PC-3 (cell line): ENCODE results near the gene EXOSC5. TPM values are rescaled to one million over a fixed set of nuclear protein-coding genes. Genes with fewer than 3 reads are reported as not detected.
A peak's percentile ranks its signal among the peaks of the same experiment; 100 is the strongest.

Experiments used
- ATAC-seq: fragments of 200-7000 bp; cut with Tn5 transposase; 2 replicates; pipeline ENCODE4 v1.9.1; 2020; ENCODE audit warnings: mild to moderate bottlenecking, moderate library complexity
- BruUV-seq: library from RNA; stranded (reverse); fragments of 400-500 nt; replicated peaks from 2 replicates; lab custom pipeline; 2021; lab: Mats Ljungman, UMichigan
- CTCF ChIA-PET: fragments of 300-600 bp; sonication (Branson Sonifier 250); formaldehyde crosslinking; loops from one replicate; lab custom pipeline; 2022; ENCODE audit warnings: antibody characterized with exemption; lab: Charles Lee
- POLR2A ChIA-PET: fragments of 300-600 bp; sonication (Branson Sonifier 250); formaldehyde crosslinking; loops from one replicate; lab custom pipeline; 2022; ENCODE audit warnings: antibody characterized with exemption; ENCODE audit not compliant: unreplicated experiment; lab: Charles Lee
- DNase-seq: peaks from one replicate; pipeline ENCODE4 v3.0.0-alpha.2; 2015
- H2AFZ ChIP-seq: fragments of 300-600 bp; sonication (generic); 2 replicates; pipeline ENCODE4 v1.6.0; 2016; ENCODE audit warnings: antibody characterized with exemption, low read length
- H3F3A ChIP-seq: fragments of 300-600 bp; sonication (generic); one replicate; pipeline ENCODE4 v1.6.0; 2017; ENCODE audit warnings: antibody characterized with exemption, low read length, control low read depth, mild to moderate bottlenecking; ENCODE audit not compliant: unreplicated experiment
- H3K27ac ChIP-seq: fragments of 300-600 bp; sonication (generic); 2 replicates; pipeline ENCODE4 v1.5.1; 2016; ENCODE audit warnings: mild to moderate bottlenecking, low read length
- H3K27me3 ChIP-seq: fragments of 300-600 bp; sonication (generic); 2 replicates; pipeline ENCODE4 v1.6.1; 2016; ENCODE audit warnings: low read length, mixed read lengths
- H3K36me3 ChIP-seq: fragments of 300-600 bp; sonication (generic); 2 replicates; pipeline ENCODE4 v1.6.1; 2016; ENCODE audit warnings: low read depth, mixed run types, low read length, mixed read lengths
- H3K4me1 ChIP-seq: fragments of 300-600 bp; sonication (generic); 2 replicates; pipeline ENCODE4 v1.5.1; 2016; ENCODE audit warnings: low read length; ENCODE audit not compliant: insufficient read depth
- H3K4me2 ChIP-seq: fragments of 300-600 bp; sonication (generic); 2 replicates; pipeline ENCODE4 v1.6.0; 2016; ENCODE audit warnings: low read length
- H3K4me3 ChIP-seq: fragments of 300-600 bp; sonication (generic); 2 replicates; pipeline ENCODE4 v1.5.1; 2016; ENCODE audit warnings: mild to moderate bottlenecking, low read length, mixed read lengths
- H3K79me2 ChIP-seq: fragments of 300-600 bp; sonication (generic); 2 replicates; pipeline ENCODE4 v1.6.1; 2017; ENCODE audit warnings: low read length, mixed read lengths
- H3K9ac ChIP-seq: fragments of 300-600 bp; sonication (generic); 2 replicates; pipeline ENCODE4 v1.6.0; 2016; ENCODE audit warnings: mild to moderate bottlenecking, low read length
- H3K9me2 ChIP-seq: fragments of 300-600 bp; sonication (generic); replicated peaks from 2 replicates; pipeline ENCODE4 v1.6.1; 2016; ENCODE audit warnings: mixed run types, low read length, mixed read lengths
- H3K9me3 ChIP-seq: fragments of 300-600 bp; sonication (generic); 2 replicates; pipeline ENCODE4 v1.6.1; 2016; ENCODE audit warnings: low read length, mixed read lengths
- H4K20me1 ChIP-seq: fragments of 300-600 bp; sonication (generic); 2 replicates; pipeline ENCODE4 v1.6.1; 2016; ENCODE audit warnings: low read length, mixed read lengths
- CTCF ChIP-seq: fragments of 300-600 bp; sonication (generic); conservative IDR thresholded peaks from 2 replicates; pipeline ENCODE4 v1.5.1; 2017; ENCODE audit warnings: antibody characterized with exemption, low read depth, mild to moderate bottlenecking, low read length
- EZH2 ChIP-seq: fragments of 300-600 bp; sonication (generic); IDR thresholded peaks from one replicate; pipeline ENCODE4 v1.6.1; 2017; ENCODE audit warnings: antibody characterized with exemption, mild to moderate bottlenecking, low read length; ENCODE audit not compliant: unreplicated experiment
- EZH2phosphoT487 ChIP-seq: fragments of 300-600 bp; sonication (generic); IDR thresholded peaks from 2 replicates; pipeline ENCODE4 v1.6.1; 2018; ENCODE audit warnings: mild to moderate bottlenecking, antibody characterized with exemption, low read length, borderline replicate concordance
- intact Hi-C: fragments of 100-400 bp; cut with micrococcal nuclease; formaldehyde crosslinking; loops from 2 replicates; pipeline ENCODE4 v1.9.0; 2023
- total RNA-seq: library from RNA; depleted of rRNA; stranded (reverse); fragments of >200 nt; gene quantifications from 2 replicates; pipeline ENCODE4 v1.2.3, GENCODE V29; 2014; rRNA removed

The EXOSC5 gene
- total RNA-seq, 1 experiment from 2014 or later, result 40.8 TPM

GRCh38 chr19:41341669-41342490 is 55.3 kb downstream of the EXOSC5 start:
- CTCF ChIA-PET, result interaction anchor here (0.7 kb wide), 1 partner anchor 683 kb away, joined by 15 read pairs; no protein-coding TSS in a partner anchor
- no peaks in the 10 kb centered on the region for H3K27me3 ChIP-seq
- no peak overlapping the region for H2AFZ ChIP-seq
- H3K27ac ChIP-seq, result no peak overlapping the region
- no peaks in the 10 kb centered on the region for H3K9me2 ChIP-seq
- intact Hi-C loops, result no loop called here
- ATAC-seq, result no peak
- H4K20me1 ChIP-seq, result no peaks in the 10 kb centered on the region
- H3K36me3 ChIP-seq, result 0 out of 2 replicates have a peak, but pooled peaks cover 4% of the 10 kb centered on the region
- H3K9me3 ChIP-seq, result no peaks in the 10 kb centered on the region
- no peaks in the 10 kb centered on the region for H3F3A ChIP-seq
- H3K4me3 ChIP-seq, result no peak overlapping the region
- no peaks in the 10 kb centered on the region for H3K4me1 ChIP-seq
- no peaks in the 10 kb centered on the region for H3K79me2 ChIP-seq
- BruUV-seq, result no TSS peak
- POLR2A ChIA-PET, result no interaction called here
- H3K4me2 ChIP-seq, result no peak overlapping the region
- no peak overlapping the region for H3K9ac ChIP-seq
- TF ChIP-seq EZH2 (no peak), CTCF (0 out of 2 replicates have a peak, but pooled peaks have one; percentile 22), EZH2phosphoT487 (no peak)
- DNase-seq, result no peak

- CTCF ChIA-PET, result no interaction called here
Observed at GRCh38 chr19:41339936-41340335, 57.2 kb downstream of the EXOSC5 start.

More at GRCh38 chr19:41339936-41340335, 57.2 kb downstream of the EXOSC5 start:
- Histone ChIP-seq H3K27ac (no peak overlapping the region), H3K4me2 (no peak overlapping the region), H3F3A (no peaks in the 10 kb centered on the region), H3K9me2 (no peaks in the 10 kb centered on the region), H3K9me3 (no peaks in the 10 kb centered on the region), H3K36me3 (0 out of 2 replicates have a peak, but pooled peaks cover 4% of the 10 kb centered on the region), H4K20me1 (no peaks in the 10 kb centered on the region), H3K79me2 (no peaks in the 10 kb centered on the region), H3K27me3 (no peaks in the 10 kb centered on the region), H3K4me1 (peaks cover 6% of the 10 kb centered on the region), H3K4me3 (no peak overlapping the region), H2AFZ (no peak overlapping the region), H3K9ac (no peak overlapping the region)
- DNase-seq, result peak; percentile 38
- no peak for ATAC-seq
- intact Hi-C loops, result no loop called here
- TSS peak; percentile 57 for BruUV-seq
- POLR2A ChIA-PET, result no interaction called here
- no peak for TF ChIP-seq CTCF

Other genes with a start within 250 kb of the EXOSC5 start
- gene CYP2S1, start 204.1 kb downstream of the EXOSC5 start, total RNA-seq, result 8.6 and 10.3 TPM in 2 replicates
- 172 and 202 TPM in 2 replicates for gene AXL, start 178.1 kb downstream of the EXOSC5 start, total RNA-seq
- 158 and 198 TPM in 2 replicates for gene HNRNPUL1, start 133.0 kb downstream of the EXOSC5 start, total RNA-seq
- gene CCDC97, start 87.2 kb downstream of the EXOSC5 start, total RNA-seq, result 18.3 and 18.4 TPM in 2 replicates
- 16.4 and 23.4 TPM in 2 replicates for gene TGFB1, start 43.4 kb downstream of the EXOSC5 start, total RNA-seq
- 3.8 and 4.4 TPM in 2 replicates for gene B9D2, start 33.2 kb downstream of the EXOSC5 start, total RNA-seq
- gene TMEM91, start 20.8 kb downstream of the EXOSC5 start, total RNA-seq, result 2.4 and 3.6 TPM in 2 replicates
- 49.2 and 53.1 TPM in 2 replicates for gene BCKDHA, start 459 bp upstream of the EXOSC5 start, total RNA-seq
- gene B3GNT8, start 30.0 kb upstream of the EXOSC5 start, total RNA-seq, result 2.3 TPM in 1 of 2 replicates, not detected in the other
- gene DMAC2, start 42.6 kb upstream of the EXOSC5 start, total RNA-seq, result 36.8 and 44.6 TPM in 2 replicates
- gene ERICH4, start 45.8 kb upstream of the EXOSC5 start, total RNA-seq, result not detected in 2 replicates
- gene CEACAM21, start 178.8 kb upstream of the EXOSC5 start, total RNA-seq, result not detected in 2 replicates
- not detected in 2 replicates for gene CEACAM4, start 229.7 kb upstream of the EXOSC5 start, total RNA-seq